Right ventricle myocardium inferior (tissue), 1 donor: ENCODE results near the gene KISS1R. TPM values are rescaled to one million over a fixed set of nuclear protein-coding genes. Genes with fewer than 3 reads are reported as not detected.
A peak's percentile ranks its signal among the peaks of the same experiment; 100 is the strongest.

Source experiments
- ATAC-seq: fragments of 200-7000 bp; cut with Tn5 transposase; one replicate; pipeline ENCODE4 v1.9.1; 2020; ENCODE audit warnings: mild to moderate bottlenecking, moderate library complexity
- DNase-seq: peaks from one replicate; pipeline ENCODE4 v3.0.0; 2021; ENCODE audit errors: missing footprints
- intact Hi-C: fragments of 100-400 bp; cut with DNase I; formaldehyde crosslinking; loops from one replicate; pipeline ENCODE4 v1.11.0; 2022
- total RNA-seq: library from RNA; stranded (reverse); fragmentation: NEBNext Ultra II Directional; extraction: Animal tissue kit (Norgen Biotek cat#: 25700); gene quantifications from one replicate; pipeline ENCODE4 v1.2.1, GENCODE V29; 2021
- donor health status: DM: no; HTN: yes; CAD: no; lungs with severe emphysema.

KISS1R gene
- total RNA-seq, 1 donor from 2014 or later: not detected

DNA sequence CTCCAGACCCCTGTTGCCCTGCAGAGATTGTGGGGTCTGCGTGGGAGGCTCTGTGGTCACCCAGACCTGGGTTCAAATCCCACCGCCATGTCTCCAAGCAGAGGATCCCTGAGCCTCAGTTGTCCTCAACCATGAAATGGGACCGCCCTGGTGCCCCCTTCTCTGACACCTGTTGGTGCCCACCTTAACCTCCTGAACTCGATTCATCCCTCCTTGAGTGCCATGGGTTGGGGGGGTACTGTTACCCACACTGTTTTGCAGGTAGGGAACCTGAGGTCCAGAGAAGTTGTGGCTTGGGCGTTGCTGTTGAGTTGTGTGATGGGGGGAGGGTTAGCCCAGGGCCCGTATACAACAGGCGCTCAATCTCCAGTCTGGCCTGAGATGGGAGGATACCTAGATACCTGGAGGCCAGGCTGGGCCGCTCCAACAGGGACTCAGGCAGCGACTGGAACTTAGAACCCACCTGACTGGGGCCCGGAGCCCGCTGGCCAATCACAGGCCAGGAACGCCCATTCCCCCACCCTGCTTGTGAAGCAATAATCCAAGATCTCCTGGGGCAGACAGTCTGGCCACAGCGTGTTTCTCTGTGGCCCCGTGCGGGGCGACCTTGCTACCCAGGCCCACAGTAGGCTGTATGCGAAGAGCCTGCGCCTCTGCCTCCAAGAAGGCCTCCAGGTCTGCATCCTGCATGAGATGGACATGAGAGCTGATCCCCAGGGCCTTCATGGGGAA is 11.5 kb downstream of the KISS1R start:
- DNase-seq (no peak), ATAC-seq (no peak)
- intact Hi-C loops: loop anchor here (10.0 kb wide), 1 partner anchor 316 kb away; the partner anchor contains the start of genes ATP5F1D and MIDN

DNA sequence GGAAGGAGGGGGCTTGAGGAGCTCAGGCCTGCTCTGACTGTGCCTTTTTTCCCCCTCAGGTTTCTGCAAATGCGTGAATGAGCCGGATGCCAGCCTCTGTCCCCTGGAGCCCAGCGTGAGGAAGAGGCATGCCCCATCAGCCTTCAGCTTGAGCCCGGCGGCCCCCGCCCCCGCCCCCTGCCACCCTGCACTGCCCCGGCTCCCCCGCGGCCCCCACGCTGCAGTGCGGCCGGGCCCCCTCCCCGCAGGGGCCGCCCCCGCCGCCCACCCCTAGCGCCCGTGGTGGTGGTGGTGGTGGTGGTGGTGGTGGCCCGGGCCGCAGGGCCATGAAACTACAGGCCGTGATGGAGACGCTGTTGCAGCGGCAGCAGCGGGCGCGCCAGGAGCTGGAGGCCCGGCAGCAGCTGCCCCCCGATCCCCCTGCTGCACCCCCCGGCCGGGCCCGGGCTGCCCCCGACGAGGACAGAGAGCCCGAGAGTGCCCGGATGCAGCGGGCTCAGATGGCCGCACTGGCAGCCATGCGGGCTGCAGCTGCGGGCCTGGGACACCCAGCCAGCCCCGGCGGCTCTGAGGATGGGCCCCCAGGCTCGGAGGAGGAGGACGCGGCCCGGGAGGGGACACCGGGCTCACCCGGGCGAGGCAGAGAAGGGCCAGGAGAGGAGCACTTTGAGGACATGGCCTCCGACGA is 12.2 kb downstream of the KISS1R start:
- no peak for DNase-seq
- ATAC-seq: no peak
- intact Hi-C loops: loop anchor here (10.0 kb wide), 1 partner anchor 315 kb away; the partner anchor contains the start of genes ATP5F1D and MIDN

GRCh38 chr19:929891-930258 is 12.7 kb downstream of the KISS1R start:
- intact Hi-C loops: loop anchor here (10.0 kb wide), 1 partner anchor 315 kb away; the partner anchor contains the start of genes ATP5F1D and MIDN
- no peak for DNase-seq
- no peak for ATAC-seq

DNA sequence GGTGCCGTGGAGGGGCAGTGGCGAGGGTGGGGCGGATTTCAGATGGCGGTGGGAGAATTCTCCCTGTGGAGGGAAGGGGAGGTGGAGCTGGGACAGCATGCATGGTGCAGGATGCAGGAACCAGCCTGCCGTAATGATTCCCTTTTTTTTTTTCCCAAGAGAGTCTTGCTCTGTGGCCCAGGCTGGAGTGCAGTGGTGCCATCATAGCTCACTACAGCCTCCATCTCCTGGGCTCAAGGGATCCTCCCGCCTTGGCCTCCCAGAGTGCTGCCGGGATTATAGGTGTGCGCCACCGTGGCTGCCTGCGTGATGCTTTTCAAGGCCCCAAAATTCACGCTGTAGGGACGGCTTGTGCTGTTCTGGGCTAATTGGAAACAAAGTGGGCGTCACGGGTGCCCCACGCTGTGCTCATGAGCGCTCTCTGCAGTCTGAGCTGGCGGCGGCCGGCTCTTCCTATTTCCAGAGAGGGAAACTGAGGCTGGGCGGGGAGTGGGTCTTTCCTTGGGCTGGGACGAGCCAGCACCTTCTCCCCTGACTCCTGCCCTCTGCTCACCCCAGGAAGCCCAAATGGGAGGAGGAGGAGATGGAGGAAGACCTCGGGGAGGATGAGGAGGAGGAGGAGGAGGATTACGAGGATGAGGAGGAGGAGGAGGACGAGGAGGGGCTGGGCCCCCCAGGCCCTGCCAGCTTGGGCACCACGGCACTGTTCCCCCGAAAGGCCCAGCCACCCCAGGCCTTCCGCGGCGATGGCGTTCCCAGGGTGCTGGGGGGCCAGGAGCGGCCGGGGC is 14.9 kb downstream of the KISS1R start:
- intact Hi-C loops: no loop called here
- DNase-seq: no peak
- ATAC-seq: no peak

DNA sequence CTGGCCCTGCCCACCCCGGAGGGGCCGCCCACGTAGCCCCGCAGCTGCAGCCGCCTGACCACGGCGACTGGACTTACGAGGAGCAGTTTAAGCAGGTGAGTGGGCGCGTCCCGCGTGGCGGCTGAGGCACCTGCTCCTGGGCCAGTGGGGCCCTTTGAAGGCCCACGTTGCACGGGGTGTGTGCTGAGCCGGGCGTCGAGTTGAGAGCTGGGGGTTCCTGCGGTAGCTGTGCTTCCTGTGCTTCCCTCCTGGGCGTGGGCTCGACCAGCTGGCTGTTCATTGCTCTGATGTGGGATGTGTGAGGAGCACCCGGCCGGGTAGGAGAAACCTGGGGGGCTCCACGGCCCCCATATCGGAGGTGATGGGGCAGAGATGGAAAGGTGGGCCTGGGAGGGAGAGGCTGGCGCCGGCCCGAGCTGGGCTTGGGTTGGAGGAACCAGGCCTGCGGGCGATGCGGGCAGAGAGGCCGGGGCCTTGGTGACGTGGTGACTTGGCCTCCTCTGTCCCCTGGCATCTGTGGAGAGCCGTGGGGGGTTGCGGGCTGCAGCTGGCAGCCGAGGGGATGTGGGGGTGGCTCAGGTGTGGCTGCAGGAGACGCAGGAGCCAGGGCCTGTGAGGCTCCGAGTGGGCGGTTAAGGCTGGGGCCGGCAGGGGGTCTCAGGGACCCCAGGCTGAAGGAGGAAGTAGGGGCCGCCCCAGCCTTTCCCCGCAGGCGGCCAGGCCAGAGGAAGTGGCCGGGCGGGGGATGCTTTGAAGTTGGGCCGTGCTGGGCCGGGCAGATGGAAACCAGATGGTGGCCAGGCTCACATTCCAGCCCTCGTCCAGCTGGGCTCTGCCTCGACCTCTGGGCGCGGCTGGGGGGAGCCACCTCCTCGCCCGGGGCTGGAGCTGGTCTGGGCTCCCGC is 15.8 kb downstream of the KISS1R start:
- intact Hi-C loops: no loop called here

DNA sequence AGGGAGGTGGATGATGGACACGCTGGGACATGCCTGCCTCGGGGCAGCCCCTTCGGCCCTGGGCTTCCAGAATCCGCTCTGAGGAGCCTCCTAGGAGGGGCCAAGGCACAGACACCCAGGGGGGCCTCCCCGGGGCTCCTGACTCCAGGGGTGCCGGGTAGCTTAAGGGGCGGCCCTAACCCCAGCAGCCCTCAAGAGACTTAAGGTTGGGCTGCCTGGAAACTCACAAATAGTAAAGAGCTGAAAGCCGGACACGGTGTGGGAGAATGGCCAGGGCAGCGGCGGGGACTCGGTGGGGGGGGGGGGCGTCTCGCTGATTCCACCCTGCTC is 16.4 kb downstream of the KISS1R start:
- intact Hi-C loops: no loop called here
- DNase-seq (no peak), ATAC-seq (no peak)

More for the DNA sequence above, 15.8 kb downstream of the KISS1R start:
- peak; percentile 85 for ATAC-seq
- DNase-seq: peak; percentile 89

GRCh38 chr19:934197-934840 is 17.2 kb downstream of the KISS1R start:
- DNase-seq: no peak
- intact Hi-C loops: no loop called here
- ATAC-seq: no peak

DNA sequence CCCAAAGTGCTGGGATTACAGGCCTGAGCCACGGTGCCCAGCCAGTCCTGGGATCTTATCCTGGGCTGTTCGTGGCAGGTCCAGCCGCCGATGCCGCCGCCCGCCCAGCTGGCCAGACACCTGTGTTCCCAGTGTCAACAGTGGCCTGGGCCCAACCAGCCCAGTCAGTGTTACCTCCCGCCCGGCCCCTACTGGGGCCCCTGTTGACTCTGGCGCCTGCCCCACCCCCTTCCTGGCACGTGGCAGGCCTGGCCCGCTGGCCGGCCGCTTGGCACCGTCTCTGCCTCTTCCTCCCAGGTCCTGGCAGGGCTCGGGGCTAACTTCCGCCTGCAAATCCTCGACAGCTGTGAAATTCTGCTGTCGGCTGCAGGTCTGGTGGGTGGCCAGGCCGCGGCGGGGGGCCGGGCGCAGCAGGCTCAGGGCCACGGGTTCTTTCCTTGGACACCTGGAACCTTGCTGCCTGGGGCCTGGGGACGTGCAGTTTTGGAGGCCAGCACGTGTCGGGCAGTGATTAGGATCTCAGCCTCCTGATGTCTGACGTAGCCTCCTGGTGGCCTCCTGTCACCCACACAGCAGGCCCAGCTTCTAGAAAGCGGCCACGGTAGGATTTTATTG is 17.8 kb downstream of the KISS1R start:
- DNase-seq (peak; percentile 93), ATAC-seq (peak; percentile 87)
- intact Hi-C loops: no loop called here

GRCh38 chr19:936175-936546 is 19.0 kb downstream of the KISS1R start:
- no peak for DNase-seq
- intact Hi-C loops: no loop called here
- ATAC-seq: no peak

DNA sequence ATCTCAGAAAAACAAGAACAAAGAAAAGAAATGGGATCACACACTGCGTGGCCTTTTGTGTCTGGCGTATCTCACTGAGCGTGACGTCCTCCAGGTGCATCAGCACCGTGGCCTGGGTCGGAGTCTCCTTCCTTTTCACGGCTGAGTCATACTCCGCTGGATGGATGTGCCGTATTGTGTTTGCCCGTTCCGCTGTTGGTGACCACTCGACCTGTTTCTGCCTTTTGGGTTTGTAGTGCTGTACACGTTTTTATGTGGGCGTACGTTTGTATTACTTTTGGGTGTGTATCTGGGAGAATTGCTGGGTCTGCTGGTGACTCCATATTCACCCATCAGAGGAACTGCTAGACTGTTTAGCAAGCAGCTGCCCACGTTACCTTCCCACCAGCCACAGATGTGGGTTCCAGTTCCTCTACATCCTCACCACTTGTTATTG is 20.1 kb downstream of the KISS1R start:
- ATAC-seq (no peak), DNase-seq (no peak)

DNA sequence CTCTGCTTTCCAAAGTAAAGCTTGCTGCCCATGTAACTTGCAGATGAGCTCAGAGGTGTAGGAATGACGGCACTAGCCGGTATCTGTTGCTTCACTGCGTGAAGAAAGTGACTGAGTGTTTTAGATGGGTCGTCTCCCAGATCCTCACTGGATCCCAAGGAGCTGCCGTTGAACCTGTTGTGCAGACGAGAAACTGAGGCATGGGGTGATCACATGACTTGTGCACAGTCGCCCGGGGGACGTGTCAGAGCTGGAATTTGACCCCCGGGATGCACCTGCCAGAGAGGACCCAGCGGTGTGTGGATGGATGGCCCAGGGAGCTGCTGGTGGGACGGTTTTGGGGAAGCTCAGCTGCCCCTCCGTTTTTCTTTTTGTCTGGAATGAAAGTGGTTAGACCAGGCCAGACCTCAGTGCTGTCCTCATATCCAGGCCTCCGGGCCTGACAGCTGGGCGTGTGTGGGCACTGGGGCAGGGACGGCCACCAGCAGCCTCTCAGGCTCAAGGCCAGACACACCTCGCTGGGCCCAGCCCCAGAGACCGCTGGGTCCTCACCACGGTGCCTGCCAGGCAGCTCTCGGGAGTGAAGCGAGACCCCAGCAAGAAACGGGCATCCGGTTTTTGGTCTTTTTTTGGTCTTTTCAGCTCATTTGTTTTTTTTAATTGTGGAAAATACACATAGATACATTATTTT is 21.2 kb downstream of the KISS1R start:
- no peak for DNase-seq
- no peak for ATAC-seq
- intact Hi-C loops: no loop called here

More for the DNA sequence above, 20.1 kb downstream of the KISS1R start:
- intact Hi-C loops: no loop called here

- intact Hi-C loops: no loop called here
- ATAC-seq: no peak
- no peak for DNase-seq
Observed at GRCh38 chr19:939439-939838, 22.3 kb downstream of the KISS1R start.

DNA sequence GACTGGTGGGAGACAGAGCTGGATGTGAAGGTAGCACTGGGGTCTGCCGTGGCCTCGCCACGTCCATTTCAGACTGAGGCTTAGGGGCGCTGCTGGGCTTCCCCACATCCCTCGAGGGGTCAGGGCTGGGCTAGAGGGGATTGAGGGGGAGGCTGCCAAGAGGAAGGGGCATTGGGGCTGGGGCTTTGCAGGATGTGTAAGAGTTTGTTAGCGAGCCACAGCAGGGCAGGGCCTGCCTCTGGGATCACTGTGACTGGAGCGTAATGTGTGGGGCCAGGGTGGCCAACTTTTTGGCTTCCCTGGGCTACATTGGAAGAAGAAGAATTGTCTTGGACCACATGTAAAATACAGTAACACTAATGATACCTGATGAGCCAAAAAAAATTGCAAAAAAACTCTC is 22.8 kb downstream of the KISS1R start:
- intact Hi-C loops: no loop called here
- no peak for DNase-seq
- ATAC-seq: no peak

GRCh38 chr19:940591-941291 is 23.6 kb downstream of the KISS1R start:
- ATAC-seq (peak; percentile 72), DNase-seq (peak; percentile 91)
- intact Hi-C loops: no loop called here

GRCh38 chr19:941292-942132 is 24.4 kb downstream of the KISS1R start:
- ATAC-seq (no peak), DNase-seq (no peak)
- intact Hi-C loops: no loop called here

- ATAC-seq: no peak
- DNase-seq: no peak
- intact Hi-C loops: no loop called here
Observed at GRCh38 chr19:942133-942645, 25.1 kb downstream of the KISS1R start.
